Type B pancreatic cell (in vitro differentiated cells): ENCODE data around the gene VSTM2L. TPM values are rescaled to one million over a fixed set of nuclear protein-coding genes. Genes with fewer than 3 reads are reported as not detected.

Source experiments
- DNase-seq: peaks from one replicate; pipeline ENCODE4 v3.0.0; 2021; ENCODE audit warnings: mixed read lengths; ENCODE audit not compliant: unreplicated experiment; ENCODE audit errors: extremely low spot score
- H3K27ac Mint-ChIP-seq: 2 replicates; pipeline ENCODE4 v1.8.0; 2021; ENCODE audit warnings: mild to moderate bottlenecking, mixed read lengths
- H3K27me3 Mint-ChIP-seq: 2 replicates; pipeline ENCODE4 v1.8.0; 2021; ENCODE audit warnings: mixed read lengths
- H3K36me3 Mint-ChIP-seq: 2 replicates; pipeline ENCODE4 v1.8.0; 2021; ENCODE audit warnings: mixed read lengths
- H3K4me1 Mint-ChIP-seq: one replicate; pipeline ENCODE4 v1.8.0; 2021; ENCODE audit warnings: mixed read lengths; ENCODE audit not compliant: unreplicated experiment
- H3K4me3 Mint-ChIP-seq: 2 replicates; pipeline ENCODE4 v1.8.0; 2021; ENCODE audit warnings: mild to moderate bottlenecking, mixed read lengths
- H3K9me3 Mint-ChIP-seq: 2 replicates; pipeline ENCODE4 v1.8.0; 2021; ENCODE audit warnings: mixed read lengths
- CTCF ChIP-seq: fragments of 200-600 bp; sonication (generic); conservative IDR thresholded peaks from 2 replicates; pipeline ENCODE4 v1.5.0; 2021; ENCODE audit warnings: antibody characterized with exemption, mild to moderate bottlenecking
- total RNA-seq: library from RNA; stranded (reverse); gene quantifications from 2 replicates; pipeline ENCODE4 v1.2.1, GENCODE V29; 2021; ENCODE audit warnings: low replicate concordance

The VSTM2L gene
- total RNA-seq, 1 donor from 2014 or later: 11.4 TPM

DNA sequence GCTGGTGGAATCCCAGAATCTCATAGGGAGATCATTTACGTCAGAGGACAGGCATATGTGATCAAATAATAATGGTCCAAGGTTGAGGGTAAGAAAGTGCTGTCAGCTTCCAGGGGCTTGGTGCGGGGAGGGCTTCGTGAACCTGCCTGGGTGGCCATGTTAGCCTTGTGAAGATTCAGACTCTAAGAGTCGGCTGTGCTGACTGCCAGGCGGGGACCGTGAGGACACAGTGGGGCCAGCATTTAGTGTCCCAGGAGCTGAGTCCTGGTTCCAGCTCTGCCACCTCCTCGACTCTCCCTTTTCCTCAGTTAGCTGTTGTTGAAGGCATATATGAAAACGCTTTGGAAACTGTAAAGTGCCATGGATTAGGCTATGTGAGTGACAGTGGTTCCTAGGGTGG, 33.5 kb downstream of the VSTM2L start:
- Mint-ChIP-seq H3K9me3 (no peaks in the 10 kb centered on the region), H3K27me3 (no peaks in the 10 kb centered on the region), H3K4me3 (no peak overlapping the region), H3K4me1 (peaks cover 19% of the 10 kb centered on the region), H3K27ac (no peak overlapping the region), H3K36me3 (no peaks in the 10 kb centered on the region)
- no peak for DNase-seq
- TF ChIP-seq CTCF: no peak

- Mint-ChIP-seq H3K27me3 (no peaks in the 10 kb centered on the region), H3K9me3 (no peaks in the 10 kb centered on the region), H3K27ac (no peak overlapping the region), H3K4me3 (no peak overlapping the region), H3K36me3 (no peaks in the 10 kb centered on the region), H3K4me1 (peaks cover 19% of the 10 kb centered on the region)
- DNase-seq: no peak
- no peak for TF ChIP-seq CTCF
Observed at GRCh38 chr20:37937686-37938085, 34.8 kb downstream of the VSTM2L start.

- no peak for TF ChIP-seq CTCF
- Mint-ChIP-seq H3K36me3 (no peaks in the 10 kb centered on the region), H3K4me3 (no peak overlapping the region), H3K27me3 (no peaks in the 10 kb centered on the region), H3K27ac (no peak overlapping the region), H3K9me3 (no peaks in the 10 kb centered on the region), H3K4me1 (peaks cover 17% of the 10 kb centered on the region)
- no peak for DNase-seq
Observed at GRCh38 chr20:37938181-37938750, 35.3 kb downstream of the VSTM2L start.

GRCh38 chr20:37938954-37939353, 36.0 kb downstream of the VSTM2L start:
- no peak for TF ChIP-seq CTCF
- no peaks in the 10 kb centered on the region for H3K27me3 Mint-ChIP-seq
- no peak overlapping the region for H3K4me3 Mint-ChIP-seq
- H3K9me3 Mint-ChIP-seq: no peaks in the 10 kb centered on the region
- no peak for DNase-seq
- no peak overlapping the region for H3K27ac Mint-ChIP-seq
- H3K4me1 Mint-ChIP-seq: peaks cover 14% of the 10 kb centered on the region
- H3K36me3 Mint-ChIP-seq: no peaks in the 10 kb centered on the region

GRCh38 chr20:37939701-37940560, 37.0 kb downstream of the VSTM2L start:
- DNase-seq: peak; percentile 62
- no peak for TF ChIP-seq CTCF
- H3K27me3 Mint-ChIP-seq: no peaks in the 10 kb centered on the region
- H3K9me3 Mint-ChIP-seq: no peaks in the 10 kb centered on the region
- H3K36me3 Mint-ChIP-seq: no peaks in the 10 kb centered on the region
- no peak overlapping the region for H3K27ac Mint-ChIP-seq
- H3K4me3 Mint-ChIP-seq: no peak overlapping the region
- peaks cover 14% of the 10 kb centered on the region for H3K4me1 Mint-ChIP-seq
